Nephron progenitor cell (in vitro differentiated cells): Measurements from ENCODE around the gene USP21.

Experiments used
- DNase-seq: peaks from one replicate; pipeline ENCODE4 v3.0.0; 2021
- H3K27ac Mint-ChIP-seq: 2 replicates; pipeline ENCODE4 v1.8.0; 2021; ENCODE audit warnings: mild to moderate bottlenecking, moderate library complexity, mixed read lengths
- H3K27me3 Mint-ChIP-seq: 2 replicates; pipeline ENCODE4 v1.8.0; 2021; ENCODE audit warnings: mild to moderate bottlenecking, low read depth, mixed read lengths; ENCODE audit not compliant: poor library complexity
- H3K36me3 Mint-ChIP-seq: 2 replicates; pipeline ENCODE4 v1.8.0; 2021; ENCODE audit warnings: low read depth, mixed read lengths
- H3K4me1 Mint-ChIP-seq: 2 replicates; pipeline ENCODE4 v1.8.0; 2021; ENCODE audit warnings: mixed read lengths
- H3K4me3 Mint-ChIP-seq: 2 replicates; pipeline ENCODE4 v1.8.0; 2021; ENCODE audit warnings: mild to moderate bottlenecking, moderate library complexity, mixed read lengths
- H3K9me3 Mint-ChIP-seq: 2 replicates; pipeline ENCODE4 v1.8.0; 2021; ENCODE audit warnings: mild to moderate bottlenecking, moderate library complexity, mixed read lengths
- CTCF ChIP-seq: fragments of 200-600 bp; sonication (generic); IDR thresholded peaks from 2 replicates; pipeline ENCODE4 v1.5.0; 2021; ENCODE audit warnings: antibody characterized with exemption

USP21 gene

GRCh38 chr1:161206411-161207140, 47.3 kb downstream of the USP21 start:
- DNase-seq = no peak
- Mint-ChIP-seq H3K9me3 (no peaks in the 10 kb centered on the region), H3K4me1 (peaks cover 43% of the 10 kb centered on the region), H3K4me3 (no peak overlapping the region), H3K36me3 (peaks cover 59% of the 10 kb centered on the region), H3K27me3 (no peaks in the 10 kb centered on the region), H3K27ac (no peak overlapping the region)
- TF ChIP-seq CTCF = no peak

GRCh38 chr1:161207173-161207572, 47.9 kb downstream of the USP21 start:
- no peaks in the 10 kb centered on the region for H3K27me3 Mint-ChIP-seq
- H3K4me1 Mint-ChIP-seq = peaks cover 37% of the 10 kb centered on the region
- H3K27ac Mint-ChIP-seq = no peak overlapping the region
- H3K9me3 Mint-ChIP-seq = no peaks in the 10 kb centered on the region
- no peak for TF ChIP-seq CTCF
- no peak for DNase-seq
- no peak overlapping the region for H3K4me3 Mint-ChIP-seq
- peaks cover 65% of the 10 kb centered on the region for H3K36me3 Mint-ChIP-seq

- peak overlapping the region; percentile 66 for H3K27ac Mint-ChIP-seq
- peak; percentile 83 for DNase-seq
- peaks cover 78% of the 10 kb centered on the region for H3K36me3 Mint-ChIP-seq
Measured at GRCh38 chr1:161209790-161210409, 50.6 kb downstream of the USP21 start.

GRCh38 chr1:161214369-161214768, 55.1 kb downstream of the USP21 start:
- no peak overlapping the region for H3K4me3 Mint-ChIP-seq
- peaks cover 41% of the 10 kb centered on the region for H3K4me1 Mint-ChIP-seq
- H3K27ac Mint-ChIP-seq = no peak overlapping the region
- TF ChIP-seq CTCF = no peak
- H3K9me3 Mint-ChIP-seq = no peaks in the 10 kb centered on the region
- peaks cover 56% of the 10 kb centered on the region for H3K36me3 Mint-ChIP-seq
- H3K27me3 Mint-ChIP-seq = no peaks in the 10 kb centered on the region
- DNase-seq = no peak

More at GRCh38 chr1:161209790-161210409, 50.6 kb downstream of the USP21 start:
- Mint-ChIP-seq H3K4me1 (peaks cover 19% of the 10 kb centered on the region), H3K27me3 (no peaks in the 10 kb centered on the region), H3K4me3 (no peak overlapping the region), H3K9me3 (no peaks in the 10 kb centered on the region)
- TF ChIP-seq CTCF = peak; percentile 87

GRCh38 chr1:161215076-161215475, 55.8 kb downstream of the USP21 start, which contains the start of gene FCER1G:
TSS of gene FCER1G (plus strand) at chr1:161215295. CDS start at chr1:161215322, 27 bp downstream.
- peaks cover 40% of the 10 kb centered on the region for H3K4me1 Mint-ChIP-seq
- no peak within 1 kb of the TSS for H3K4me3 Mint-ChIP-seq
- no peaks in the 10 kb centered on the region for H3K27me3 Mint-ChIP-seq
- DNase-seq = no peak
- no peaks in the 10 kb centered on the region for H3K9me3 Mint-ChIP-seq
- TF ChIP-seq CTCF = no peak
- H3K36me3 Mint-ChIP-seq = peaks cover 48% of the 10 kb centered on the region
- H3K27ac Mint-ChIP-seq = no peak within 1 kb of the TSS
